HL-60/S4 treated with phorbol 12-myristate 13-acetate at 8.2 ng/mL for 4 days and 3 days (cell line): ENCODE measurements around the gene IFNGR2.

ENCODE experiments used
- in situ Hi-C: fragments of 300-500 bp; cut with MboI; formaldehyde crosslinking; loops from 2 replicates; pipeline ENCODE4 v1.15.0; 2022; ENCODE audit warnings: low sequenced_read_pairs

IFNGR2 gene

GRCh38 chr21:33480481-33481103, 77.4 kb downstream of the IFNGR2 start:
- in situ Hi-C loops: no loop called here

- in situ Hi-C loops: no loop called here
These were observed 78.2 kb downstream of the IFNGR2 start for GRCh38 chr21:33481314-33481943.
